Non-pigmented ciliary epithelial cell (primary cell): ENCODE measurements around the gene PLCD4.

ENCODE experiments used
- DNase-seq: peaks from one replicate; pipeline ENCODE4 v3.0.0-alpha.2; 2010; ENCODE audit warnings: low read depth

Gene PLCD4

DNA sequence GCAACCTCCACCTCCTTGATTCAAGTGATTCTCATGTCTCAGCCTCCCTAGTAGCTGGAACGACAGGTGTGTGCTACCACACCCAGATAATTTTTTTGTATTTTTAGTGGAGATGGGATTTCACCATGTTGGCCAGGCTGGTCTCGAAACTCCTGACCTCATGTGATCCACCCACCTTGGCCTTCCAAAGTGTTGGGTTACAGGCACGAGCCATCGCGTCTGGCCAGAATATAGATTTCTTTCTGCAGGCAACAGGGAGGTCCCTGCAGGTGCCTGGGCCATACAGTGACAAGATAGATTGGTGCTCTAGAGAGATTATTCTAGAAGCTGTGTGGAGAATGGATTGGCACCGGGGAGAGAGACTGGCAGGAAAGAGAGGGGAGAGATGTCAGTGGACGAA, 13.3 kb downstream of the PLCD4 start:
- no peak for DNase-seq

DNA sequence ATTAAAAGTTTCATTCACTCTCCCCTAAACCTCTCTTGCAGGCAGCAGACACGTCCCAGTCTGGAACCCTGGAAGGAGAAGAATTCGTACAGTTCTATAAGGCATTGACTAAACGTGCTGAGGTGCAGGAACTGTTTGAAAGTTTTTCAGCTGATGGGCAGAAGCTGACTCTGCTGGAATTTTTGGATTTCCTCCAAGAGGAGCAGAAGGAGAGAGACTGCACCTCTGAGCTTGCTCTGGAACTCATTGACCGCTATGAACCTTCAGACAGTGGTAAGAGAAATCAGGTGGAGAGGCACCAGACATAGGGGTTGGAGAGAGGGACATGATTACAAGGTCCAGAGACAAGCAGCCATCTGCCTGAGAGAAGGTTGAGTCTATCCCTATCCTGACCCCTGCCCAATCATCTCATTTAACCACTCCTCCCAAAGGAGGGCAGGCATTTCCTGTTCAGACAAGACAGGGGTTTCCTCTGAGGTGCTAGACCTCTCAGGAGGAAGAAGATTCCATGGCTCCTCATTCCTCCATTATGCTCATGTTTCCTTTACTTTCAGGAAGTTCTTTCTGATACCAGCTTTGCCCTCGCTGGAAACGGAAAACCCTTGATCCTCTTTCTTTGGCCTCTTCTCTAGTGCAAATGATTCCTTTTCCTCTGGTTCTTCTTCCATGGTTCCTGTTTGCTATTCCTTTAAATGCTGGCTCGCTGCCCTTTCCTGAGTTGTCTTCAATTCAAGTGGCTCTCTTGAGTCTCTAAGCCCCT, 15.1 kb downstream of the PLCD4 start:
- DNase-seq = no peak

DNA sequence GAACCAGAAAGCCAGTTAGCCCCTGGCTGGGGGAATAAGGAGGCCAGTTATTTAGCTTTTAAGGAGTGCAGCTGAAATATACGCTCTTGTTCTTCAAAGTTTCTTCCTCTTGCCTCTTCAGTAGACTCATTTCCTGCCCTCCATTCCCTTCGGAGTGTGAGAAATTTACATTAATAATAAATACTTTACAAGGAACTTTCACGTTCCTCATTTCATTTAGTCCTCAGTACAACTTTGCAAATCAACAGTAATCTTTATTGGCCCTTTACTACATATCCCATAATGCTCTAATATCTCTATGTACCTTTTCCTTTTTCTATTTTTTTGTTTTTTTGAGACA, 15.6 kb downstream of the PLCD4 start:
- no peak for DNase-seq

DNA sequence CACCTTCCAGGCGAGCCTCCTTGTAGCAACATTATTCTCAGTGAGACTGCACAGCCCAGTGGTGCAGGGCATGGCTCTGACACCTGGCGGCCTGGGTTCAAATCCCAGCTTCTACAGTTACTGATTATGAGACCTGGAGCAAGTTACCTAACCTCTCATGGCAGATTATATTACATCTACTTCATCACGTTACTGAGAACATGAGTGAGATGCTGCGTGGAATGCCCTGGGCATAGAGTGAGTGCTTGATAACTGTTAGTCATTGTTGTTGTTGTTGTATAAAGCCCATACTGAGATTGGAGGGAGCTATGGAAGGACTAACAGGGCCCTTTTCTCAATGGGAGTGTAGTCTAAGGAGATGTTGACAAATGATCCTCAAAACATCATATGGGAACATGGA, 18.7 kb downstream of the PLCD4 start:
- DNase-seq = no peak

DNA sequence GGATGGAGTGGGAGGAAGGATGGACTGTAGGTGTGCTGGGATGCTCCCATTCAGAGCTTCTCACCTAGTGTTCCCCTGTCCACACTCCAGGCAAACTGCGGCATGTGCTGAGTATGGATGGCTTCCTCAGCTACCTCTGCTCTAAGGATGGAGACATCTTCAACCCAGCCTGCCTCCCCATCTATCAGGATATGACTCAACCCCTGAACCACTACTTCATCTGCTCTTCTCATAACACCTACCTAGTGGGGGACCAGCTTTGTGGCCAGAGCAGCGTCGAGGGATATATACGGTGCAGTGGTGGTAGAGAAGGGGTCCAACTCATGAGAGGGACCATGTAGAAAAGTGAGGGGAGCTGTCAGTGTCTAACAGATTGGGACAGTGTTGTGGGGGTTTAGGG, 20.2 kb downstream of the PLCD4 start:
- DNase-seq = no peak

DNA sequence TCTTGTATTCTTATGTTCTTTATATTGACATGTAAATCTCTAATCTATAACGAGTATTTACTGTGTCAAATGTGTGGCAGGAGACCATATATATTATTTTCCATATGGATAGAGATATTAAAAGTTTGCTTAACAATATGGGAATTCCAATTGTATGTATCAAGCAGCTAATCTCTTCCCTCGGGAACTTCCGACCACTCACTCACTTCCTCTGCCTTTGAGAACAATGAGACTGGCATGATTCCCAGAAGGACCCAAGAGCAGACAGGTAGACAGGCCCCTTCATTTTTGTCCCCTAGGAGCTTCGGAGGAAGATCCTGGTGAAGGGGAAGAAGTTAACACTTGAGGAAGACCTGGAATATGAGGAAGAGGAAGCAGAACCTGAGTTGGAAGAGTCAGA, 24.1 kb downstream of the PLCD4 start:
- DNase-seq = no peak

DNA sequence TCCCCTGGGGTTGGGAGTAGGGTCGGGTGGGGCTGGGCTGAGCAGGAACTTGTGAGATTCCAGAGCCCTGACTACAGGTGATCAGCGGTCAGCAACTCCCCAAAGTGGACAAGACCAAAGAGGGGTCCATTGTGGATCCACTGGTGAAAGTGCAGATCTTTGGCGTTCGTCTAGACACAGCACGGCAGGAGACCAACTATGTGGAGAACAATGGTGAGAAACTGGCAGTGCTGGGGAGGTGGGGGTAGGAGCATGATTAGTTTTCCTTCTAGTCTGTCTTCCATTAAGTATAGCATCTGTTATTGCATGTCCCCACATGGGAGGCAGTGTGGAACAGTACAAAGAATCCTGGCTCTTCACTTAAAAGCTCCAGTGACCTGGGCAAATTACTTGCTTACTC, 28.0 kb downstream of the PLCD4 start:
- DNase-seq = no peak

DNA sequence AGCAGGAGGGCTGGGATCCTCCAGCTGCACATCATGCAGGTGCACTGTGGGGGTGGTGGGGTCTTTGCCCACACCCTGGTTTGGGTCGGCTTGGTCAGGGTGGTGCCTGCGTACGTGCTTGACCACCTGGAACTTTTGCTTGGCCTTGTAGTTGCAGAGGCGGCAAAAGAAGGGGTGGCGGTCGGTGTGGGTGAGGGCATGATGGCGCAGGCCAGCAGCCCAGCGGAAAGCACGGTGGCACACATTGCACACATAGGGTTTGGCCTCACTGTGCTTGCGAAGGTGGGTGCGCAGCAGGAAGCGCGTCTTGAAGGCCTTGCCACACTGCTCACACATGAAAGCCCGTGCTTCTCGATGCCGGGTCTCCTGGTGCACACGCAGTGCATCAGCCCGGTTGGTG, 30.7 kb downstream of the PLCD4 start:
- DNase-seq = no peak

DNA sequence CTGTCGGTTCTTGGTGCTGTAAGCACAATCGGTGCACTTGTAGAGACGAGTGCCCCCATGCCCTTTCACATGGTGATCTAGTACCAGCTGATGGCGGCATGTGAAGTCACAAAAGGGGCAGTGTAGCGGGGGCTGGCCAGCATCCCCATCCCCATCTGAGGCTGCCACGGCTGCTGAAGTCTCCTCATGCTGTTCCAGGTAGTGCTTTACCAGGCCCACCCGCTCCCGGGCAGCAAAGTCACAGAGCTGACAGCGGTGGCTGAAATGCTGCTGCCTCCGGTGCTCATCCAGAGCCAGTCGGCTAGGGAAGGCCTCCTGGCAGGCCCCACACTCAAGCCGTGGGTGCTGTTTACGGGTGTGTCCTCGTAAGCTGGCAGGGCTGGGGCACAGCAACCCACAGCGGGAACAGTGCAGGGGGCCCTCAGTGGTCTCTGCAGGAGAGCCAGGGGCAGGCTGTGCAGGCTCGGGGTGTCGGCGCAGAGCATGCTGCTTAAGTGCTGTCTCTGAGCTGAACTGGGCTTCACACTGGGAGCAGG, 34.5 kb downstream of the PLCD4 start:
- no peak for DNase-seq

DNA sequence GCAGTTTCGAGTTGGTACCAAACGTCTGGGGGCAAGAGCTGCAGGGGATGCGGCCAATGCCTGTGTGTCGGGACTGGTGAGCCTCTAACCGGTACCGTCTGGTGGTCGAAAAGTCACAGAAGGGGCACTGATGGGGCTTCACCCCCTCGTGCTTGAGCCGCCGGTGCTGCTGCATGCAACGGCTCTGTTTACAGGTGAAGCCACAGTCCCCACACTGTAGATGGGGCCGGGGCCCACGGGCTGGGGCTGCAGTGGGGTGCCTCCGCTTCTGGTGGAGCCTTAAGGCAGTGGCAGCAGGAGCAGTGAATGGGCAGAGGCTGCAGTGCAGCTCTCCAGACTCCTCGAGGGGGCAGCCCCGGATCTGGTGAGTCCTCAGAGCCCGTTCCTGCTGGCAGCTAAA, 35.1 kb downstream of the PLCD4 start:
- no peak for DNase-seq

DNA sequence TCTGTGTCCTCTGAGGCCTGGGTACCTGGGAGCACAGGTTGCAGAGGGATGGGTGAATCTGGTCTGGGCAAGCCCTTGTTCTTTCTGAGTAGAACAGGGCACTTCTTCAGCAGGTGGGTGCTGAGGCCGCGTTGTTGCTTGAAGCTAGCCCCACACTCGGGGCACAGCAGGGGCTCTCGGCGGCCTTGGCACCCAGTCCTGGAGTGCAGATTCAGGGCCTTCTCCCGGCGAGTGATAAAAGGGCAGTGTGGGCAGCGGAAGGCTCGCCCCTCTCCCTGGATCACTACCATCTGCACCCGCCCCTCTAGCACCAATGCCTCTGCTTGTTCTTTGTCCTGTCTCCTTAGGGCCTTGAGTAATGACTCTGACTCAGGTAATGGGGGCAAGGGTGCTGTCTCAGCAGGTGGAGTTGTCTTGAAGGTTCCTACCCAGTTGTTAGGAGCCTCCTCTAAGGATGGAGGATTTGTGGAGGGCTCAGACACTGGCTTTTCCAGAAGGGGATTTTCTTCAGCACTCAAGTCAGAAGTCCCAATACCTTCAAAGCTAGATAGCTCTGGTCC, 36.1 kb downstream of the PLCD4 start:
- no peak for DNase-seq

DNA sequence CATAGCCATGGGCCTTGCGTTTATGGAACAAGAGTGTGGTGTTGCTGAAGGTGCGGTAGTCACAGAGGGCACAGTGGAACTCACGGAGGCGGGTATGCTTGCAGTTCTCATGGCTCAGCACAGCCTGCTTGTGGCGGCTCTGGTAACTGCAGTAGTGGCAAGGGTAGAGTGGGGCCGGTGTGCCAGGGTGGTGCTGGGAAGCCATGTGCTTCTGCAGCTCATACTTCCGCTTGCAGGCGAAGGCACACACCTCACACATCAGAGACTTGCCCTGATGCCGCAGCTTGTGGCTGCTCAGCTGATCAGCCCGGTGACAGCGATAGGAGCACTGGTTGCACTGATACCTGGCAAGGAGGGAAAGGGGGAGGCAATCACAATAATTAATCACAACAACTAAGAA, 37.0 kb downstream of the PLCD4 start:
- DNase-seq = no peak

DNA sequence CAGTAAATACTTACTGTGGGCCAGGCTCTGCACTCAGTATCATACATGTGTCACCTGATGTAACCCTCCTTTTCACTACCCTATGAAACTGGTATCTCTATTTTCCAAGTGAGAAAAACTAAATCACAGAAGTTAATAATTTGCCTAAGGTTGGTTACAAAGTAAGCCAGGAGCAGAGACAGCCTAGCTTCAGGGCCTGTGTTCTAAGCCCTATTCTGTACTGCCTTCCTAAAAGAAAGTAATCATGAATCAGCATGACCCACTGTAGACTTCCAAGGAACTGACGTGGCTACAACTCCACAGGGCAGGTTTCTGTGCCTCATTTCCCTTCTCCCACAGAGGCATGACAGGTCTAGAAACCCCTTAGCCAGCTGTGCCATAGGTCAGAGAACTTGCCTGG, 37.4 kb downstream of the PLCD4 start:
- no peak for DNase-seq

DNA sequence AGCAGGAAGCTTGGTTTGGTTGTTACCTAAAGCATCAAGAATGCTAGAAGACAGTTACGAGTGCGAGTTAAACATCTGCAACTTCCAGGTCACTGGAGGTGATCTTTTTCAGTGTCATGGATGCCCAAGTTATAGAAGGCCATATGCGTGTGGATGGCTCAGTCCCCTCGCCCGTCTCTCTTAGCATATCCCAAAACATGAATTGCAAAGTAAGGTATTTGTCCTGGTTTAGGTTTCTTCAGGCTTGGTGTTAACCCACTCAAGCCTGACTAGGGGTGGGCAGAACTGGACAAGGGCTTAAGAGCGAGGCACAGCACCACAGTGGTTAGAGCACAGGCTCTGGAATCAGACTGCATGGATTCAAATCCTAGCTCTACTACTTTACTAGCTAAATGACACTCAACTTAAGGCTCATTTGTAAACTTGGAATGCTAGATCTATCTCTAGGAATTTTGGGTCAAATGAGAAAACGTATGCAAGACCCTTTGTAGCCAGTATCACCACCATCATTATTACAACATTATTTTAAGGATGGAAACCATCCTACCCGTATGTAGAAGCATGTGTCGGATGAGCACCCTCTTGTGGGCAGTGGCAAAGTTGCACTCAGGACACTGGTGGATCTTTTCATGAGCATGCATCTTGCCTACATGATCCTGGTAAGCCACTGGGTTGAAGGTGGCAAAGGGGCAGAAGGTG, 40.5 kb downstream of the PLCD4 start:
- DNase-seq = no peak

DNA sequence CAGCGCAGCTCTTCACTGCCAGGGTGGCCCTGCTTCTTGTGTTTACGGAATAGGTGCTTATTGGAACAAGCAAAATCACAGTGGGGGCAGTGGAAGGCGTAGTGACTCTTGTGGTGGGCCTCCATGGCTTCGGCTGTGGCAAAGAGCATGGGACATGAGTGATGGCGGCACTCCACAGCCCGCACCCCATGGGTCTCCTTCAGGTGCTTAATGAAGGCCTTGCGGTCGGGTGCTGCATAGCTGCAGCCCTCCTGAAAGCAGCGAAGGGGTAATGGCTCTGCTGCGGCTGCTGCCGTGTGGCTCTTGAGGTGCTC, 41.0 kb downstream of the PLCD4 start:
- DNase-seq = no peak

DNA sequence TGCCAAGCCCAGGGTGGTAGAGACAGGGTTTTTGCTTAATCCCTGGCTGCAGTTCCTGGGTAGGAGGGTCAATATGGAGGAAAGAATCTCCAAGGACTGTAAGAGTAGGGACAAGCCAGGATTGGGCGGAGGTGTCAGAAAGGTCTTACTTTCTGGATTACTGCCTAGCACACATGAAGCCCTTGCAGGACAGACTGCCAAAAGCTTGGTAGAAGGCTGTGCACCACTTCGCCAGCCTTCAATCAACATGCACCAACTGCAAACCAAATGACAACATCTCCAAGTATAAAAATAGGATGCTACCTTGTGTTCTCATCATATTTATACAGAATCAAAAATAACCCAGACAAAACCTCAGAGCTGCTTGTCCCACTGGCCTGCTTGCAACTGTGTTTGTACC, 48.1 kb downstream of the PLCD4 start:
- no peak for DNase-seq

DNA sequence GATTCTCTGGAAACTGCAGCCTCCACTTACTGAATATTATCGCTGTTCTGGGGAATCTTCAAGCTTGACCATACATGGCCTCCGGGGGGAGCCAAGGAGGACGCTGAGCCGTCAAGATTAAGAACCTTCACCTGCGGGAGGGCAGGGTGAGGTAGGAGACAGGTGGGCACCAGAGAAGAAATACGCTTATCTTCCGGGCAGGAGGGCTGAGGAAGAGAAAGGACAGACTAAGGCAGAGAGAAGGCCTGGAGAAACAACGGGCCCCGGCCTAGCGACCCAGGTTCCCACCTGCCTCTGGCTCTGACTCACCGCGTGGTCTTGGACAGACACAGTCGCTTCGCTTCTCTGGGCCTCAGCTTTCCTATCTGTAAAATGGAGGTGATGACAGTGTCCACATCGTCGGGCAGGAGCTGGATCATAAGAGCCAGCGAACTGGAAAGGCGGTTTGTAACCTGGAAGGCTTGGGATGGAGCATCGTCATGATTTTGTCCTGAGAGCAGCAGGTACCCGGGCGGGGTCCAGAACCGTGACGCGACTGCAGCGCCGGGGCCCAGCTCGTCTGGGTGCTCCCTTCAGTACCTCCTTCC, 51.1 kb downstream of the PLCD4 start:
- no peak for DNase-seq

DNA sequence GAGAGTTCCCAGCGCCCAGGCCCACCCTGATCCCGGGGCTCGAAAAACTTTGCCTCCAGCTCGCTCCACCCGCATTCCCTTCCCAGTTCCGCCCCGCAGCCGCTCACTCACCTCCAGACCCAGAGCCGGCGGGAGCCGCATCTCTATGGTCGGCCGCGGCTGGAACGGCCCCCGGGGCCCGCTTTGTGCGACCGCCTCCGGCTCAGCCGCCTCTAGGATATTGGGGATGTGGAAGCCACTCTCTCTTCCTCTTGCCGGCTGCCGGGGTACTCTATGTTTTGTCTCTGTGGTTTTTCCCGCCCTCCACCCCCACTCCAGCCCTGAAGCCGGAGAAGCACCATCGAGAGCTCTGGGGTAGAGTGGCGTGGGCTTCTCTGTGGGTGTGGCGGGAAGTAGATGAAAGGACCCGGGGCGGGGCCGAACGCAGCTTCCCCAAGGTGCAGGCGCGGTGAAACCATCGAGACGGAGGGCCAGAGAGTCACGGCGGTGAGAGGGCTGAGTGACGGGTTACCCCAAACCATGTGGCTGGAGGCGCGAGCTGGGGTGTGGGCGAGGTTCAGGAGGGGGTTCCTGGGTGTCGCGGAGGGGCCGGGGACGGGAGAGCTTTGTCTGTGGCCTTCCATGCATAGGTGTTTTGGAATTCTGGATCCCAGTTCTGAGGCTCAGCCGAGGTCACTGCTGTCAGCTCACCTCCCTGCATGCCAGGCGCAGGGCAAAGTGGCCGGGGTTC, 51.7 kb downstream of the PLCD4 start, which contains the start of the genes BCS1L and ZNF142:
BCS1L (plus strand) TSS at position 426 of the 730 bp plus-strand sequence. CDS start 1,305 bp downstream, outside the sequence.
ZNF142 (minus strand) TSS at position 366 of the 730 bp plus-strand sequence. CDS start 3,194 bp downstream, outside the sequence.
- peak; percentile 51 for DNase-seq

DNA sequence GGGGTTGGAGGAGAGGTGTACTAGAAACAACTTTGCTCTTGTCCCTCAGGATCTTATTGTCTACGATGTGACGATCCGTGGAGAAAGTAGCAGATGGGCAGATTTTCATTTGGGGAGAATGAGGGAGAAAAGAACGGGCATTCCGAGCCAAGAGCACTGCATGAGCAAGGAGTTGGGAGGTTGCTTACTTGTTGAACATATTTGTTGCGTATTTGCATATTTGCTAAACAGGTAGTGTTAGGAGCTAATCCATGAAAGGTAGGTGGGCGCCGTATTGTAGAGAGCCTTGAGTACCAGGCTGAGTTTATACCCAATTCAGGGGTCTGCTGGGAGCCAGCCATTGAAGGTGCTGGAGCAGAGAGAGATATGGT, 52.3 kb downstream of the PLCD4 start:
- DNase-seq = no peak

DNA sequence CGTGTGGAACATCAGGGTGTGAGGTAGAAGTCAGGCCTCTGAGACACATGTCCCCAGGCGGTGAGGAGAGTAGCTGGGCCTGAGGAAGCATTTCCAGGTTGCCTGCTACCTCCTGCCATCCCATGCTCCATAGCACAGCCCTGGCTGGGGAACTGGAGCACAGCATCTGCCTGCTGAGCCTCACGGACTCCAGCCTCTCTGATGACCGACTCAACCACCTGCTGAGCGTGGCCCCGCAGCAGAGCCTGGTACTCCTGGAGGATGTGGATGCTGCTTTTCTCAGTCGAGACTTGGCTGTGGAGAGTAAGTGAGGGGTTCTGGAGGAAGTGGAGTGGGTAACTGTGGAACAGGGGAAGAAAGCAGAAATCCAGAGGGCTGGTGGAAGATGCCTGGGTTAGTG, 54.7 kb downstream of the PLCD4 start:
- no peak for DNase-seq

DNA sequence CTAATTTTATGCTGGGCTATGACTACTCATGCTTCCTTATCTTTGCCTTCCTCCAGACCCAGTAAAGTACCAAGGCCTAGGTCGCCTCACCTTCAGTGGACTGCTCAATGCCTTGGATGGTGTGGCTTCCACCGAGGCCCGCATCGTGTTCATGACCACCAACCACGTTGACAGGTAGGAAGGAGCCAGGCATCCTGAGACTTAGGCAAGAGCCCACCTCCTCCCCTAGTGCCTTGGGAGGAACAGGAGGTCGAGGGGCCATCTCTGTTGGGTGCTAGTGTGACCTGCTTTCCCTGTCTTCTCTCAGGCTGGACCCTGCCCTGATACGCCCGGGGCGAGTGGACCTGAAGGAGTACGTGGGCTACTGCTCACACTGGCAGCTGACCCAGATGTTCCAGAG, 55.1 kb downstream of the PLCD4 start:
- DNase-seq = no peak

DNA sequence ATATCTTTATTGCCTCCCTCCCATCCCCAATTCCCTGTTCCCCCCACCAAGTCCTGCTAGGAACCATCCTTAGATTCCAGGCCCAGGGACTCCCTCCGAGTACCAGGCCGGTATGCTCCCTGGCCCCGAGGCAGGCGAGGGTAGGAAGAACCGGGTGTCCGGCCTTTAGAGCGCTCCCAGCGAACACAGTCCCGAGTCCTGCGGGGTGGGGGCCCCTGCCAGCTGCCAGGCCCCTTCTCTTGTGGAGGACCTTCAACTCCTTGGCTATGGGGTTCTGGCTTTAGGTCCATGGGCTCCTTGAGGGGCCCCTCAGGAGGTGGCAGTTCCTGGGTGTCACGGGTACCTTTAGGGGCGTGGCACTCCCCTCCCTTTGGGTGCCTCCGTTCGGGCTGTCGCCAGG, 56.2 kb downstream of the PLCD4 start:
- no peak for DNase-seq
